Superior temporal gyrus (tissue), 1 donor: ENCODE results near the gene SDCBP2.

Source experiments
- DNase-seq: peaks from one replicate; pipeline ENCODE4 v3.0.0-alpha.2; 2016; ENCODE audit errors: extremely low spot score

Gene SDCBP2

DNA sequence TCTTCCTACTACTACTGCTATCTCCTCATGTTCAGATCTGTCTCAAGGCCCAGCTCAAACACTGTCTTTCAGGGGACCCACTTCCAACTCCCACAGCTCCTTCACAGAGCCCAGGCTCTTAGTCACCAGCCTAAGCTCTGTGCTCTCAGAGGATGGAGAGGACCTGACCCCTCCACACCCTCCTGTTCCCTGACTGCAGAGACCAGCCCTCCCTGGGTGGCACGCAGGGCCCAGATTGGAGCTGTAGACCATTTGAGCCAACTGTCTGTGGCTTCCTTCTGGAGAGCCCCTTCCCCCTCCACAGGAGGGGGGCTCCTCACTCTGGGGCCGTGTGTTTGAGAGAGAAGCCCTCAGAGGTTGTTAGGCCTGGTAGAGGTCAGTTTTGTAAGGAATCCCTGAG, 53.0 kb downstream of the SDCBP2 start:
- DNase-seq, result no peak

GRCh38 chr20:1274485-1275311, 54.2 kb downstream of the SDCBP2 start:
- DNase-seq, result peak; percentile 17

GRCh38 chr20:1273366-1273765, 55.6 kb downstream of the SDCBP2 start:
- DNase-seq, result no peak

DNA sequence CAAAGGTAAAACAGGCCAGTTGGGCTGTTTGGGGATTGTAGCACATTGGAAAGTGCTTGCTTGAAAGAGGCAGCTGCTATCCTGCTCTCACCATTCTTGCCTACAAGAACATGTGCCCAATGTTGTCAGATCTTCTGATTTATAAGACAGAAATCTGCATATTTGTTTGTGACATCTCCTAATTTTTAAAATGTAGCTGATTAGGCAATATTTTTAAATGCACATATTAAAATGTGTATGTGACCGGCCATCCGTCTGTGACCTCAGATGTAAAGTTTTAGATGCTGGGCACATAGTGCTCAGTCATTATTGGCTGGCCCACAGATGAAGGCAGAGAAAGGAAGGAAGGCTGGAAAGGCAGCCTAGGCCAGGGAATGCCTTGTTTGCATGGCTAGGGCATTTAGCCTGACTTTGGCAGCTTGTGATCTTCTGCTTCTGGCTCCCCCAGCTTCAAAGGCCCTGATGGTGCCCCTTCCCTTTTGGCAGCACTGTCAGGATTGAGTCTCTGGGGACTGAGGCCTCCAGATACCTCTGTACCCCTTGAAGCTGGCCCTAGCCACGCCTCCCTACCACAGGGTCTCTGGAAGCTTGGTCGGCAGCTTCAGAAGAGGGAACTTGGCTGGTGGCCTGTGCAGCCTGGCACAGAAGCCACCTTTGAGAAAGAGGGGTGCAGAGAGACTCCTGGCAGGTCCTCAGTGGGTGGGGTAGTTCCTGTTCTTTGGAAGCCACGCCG, 56.4 kb downstream of the SDCBP2 start:
- peak; percentile 13 for DNase-seq

GRCh38 chr20:1269850-1270249, 59.1 kb downstream of the SDCBP2 start:
- no peak for DNase-seq

- DNase-seq, result no peak
Measured at GRCh38 chr20:1269235-1269634, 59.7 kb downstream of the SDCBP2 start.

DNA sequence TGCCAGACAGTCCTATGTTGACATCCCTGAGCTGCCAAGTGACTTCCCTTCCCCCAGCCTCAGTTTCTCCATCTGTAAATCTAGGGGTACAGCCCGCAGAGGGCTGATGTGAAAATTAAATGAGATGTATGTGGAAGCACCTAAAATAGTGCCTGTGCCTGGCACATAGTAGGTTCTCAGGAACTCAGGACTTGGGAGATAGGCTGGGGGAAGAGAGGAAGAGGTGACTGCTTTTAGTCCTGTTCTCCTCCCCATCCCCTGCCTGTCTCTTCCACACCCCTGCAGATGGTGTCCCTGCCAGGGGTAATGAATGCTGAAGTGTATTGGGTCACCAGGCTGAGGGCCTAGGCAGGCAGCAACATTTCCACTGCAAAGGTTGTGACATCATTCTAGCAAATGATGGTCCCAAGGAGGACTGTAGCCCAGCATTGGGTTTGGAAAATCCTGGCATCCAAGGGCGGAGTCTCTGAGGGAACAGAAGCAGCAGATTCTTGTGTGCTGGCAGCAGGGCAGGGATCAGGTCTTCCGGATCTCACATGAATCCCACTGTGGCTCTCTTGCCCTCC, 61.0 kb downstream of the SDCBP2 start:
- DNase-seq, result no peak

DNA sequence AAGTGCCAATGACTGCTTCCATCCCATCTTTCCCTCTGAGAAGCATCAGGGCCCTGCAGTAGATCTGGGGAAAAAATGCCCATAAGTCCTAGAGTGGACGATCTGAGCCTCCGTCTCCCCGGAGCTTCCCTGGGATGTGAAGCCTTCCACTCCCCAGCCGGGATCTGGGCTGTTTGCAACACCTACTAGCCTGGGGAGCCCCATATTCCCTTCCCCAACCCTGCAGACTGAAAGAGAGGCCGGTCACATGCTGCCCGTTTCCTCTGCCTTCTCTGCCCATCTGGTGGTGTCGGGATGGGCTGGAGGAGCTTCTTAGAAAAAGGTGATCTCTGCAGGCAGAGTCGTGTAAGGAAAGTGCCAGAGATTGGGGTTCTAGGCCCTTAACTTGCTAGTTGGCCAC, 61.8 kb downstream of the SDCBP2 start:
- no peak for DNase-seq

- DNase-seq, result no peak
Measured at GRCh38 chr20:1266167-1266973, 62.6 kb downstream of the SDCBP2 start, which contains the start of gene SNPH. SNPH (plus strand) TSS chr20:1266294; CDS start chr20:1296240, 29,946 bp downstream.

- DNase-seq, result no peak
Measured at GRCh38 chr20:1265916-1266166, 63.1 kb downstream of the SDCBP2 start.

DNA sequence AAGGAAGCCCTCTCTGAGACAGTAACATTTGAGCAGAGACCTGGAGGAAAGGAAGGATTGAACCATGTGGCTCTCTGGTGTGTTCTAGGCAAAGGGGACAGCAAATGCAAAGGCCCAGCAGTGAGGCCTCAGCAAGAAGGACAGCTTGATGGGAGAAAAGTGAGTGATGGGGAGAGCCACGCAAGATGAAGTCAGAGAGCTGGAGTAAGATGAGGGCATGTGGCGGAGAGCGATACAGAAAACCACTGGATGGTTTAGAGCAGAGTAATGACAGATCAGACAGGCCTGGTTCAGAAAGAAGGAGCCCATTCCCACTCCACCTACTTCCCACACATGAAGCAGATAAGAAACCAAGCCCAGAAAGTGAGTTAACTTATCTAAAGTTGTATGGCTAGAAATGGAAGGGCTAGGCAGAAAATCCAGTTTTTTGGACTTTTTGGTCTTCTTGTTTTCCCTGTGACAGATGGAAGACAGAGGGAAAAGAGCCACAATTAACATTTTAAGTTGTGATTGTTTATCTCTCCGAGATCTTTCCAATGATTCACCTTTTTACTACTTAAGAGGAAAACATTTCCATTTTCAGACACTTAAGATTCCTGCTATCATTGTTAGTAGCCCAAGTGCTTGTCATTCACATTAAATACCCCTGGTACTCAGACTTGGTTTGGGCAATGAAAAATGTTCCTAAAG, 63.6 kb downstream of the SDCBP2 start:
- no peak for DNase-seq

DNA sequence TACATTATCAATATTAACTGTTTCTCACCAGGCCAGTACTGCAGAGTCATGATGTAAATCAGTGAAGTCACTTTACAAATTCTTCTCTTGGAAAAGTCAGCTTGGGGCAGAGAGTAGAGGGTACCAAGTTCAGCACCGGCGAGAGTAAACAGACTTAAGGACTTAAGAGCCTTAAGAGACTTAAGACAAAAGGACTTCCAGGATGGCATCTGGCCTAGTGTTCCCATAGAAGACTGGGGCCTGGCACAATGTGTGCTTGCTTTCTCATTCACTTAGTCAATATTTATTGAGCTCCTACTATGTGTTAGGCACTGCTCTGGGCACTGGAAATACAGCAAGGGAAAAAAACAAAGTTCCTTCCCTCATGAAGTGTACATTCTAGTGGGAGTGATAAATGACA, 64.2 kb downstream of the SDCBP2 start:
- no peak for DNase-seq

- no peak for DNase-seq
Measured at GRCh38 chr20:1263853-1264252, 65.1 kb downstream of the SDCBP2 start.
